Measurements from ENCODE around the gene COL23A1.

COL23A1 gene

GRCh38 chr5:178386336-178386931 lies 203.8 kb downstream of the COL23A1 start:
- Mint-ChIP-seq H3K4me3 (no peak overlapping the region), H3K27me3 (ENCODE audit: low read depth) (peaks cover 15% of the 10 kb centered on the region), H3K9me3 (no peaks in the 10 kb centered on the region), H3K4me1 (peaks cover 87% of the 10 kb centered on the region), H3K27ac (peak overlapping the region in 2 of 3 experiments; percentile 62 to 65), H3K36me3 (ENCODE audit: low read depth) (no peaks in the 10 kb centered on the region)
- TF ChIP-seq CTCF (IDR thresholded peaks at IDR 0.05; ENCODE audit: unreplicated experiment in 3 of 3): no peak

- no peaks in the 10 kb centered on the region for H3K9me3 Mint-ChIP-seq
- H3K27me3 Mint-ChIP-seq (ENCODE audit: low read depth): peaks cover 15% of the 10 kb centered on the region
Observed at GRCh38 chr5:178385496-178385890, 204.7 kb downstream of the COL23A1 start.

GRCh38 chr5:178384816-178385495 lies 205.2 kb downstream of the COL23A1 start:
- H3K27me3 Mint-ChIP-seq (ENCODE audit: low read depth): peaks cover 15% of the 10 kb centered on the region
- no peak overlapping the region for H3K4me3 Mint-ChIP-seq
- H3K27ac Mint-ChIP-seq: peak overlapping the region in 2 of 3 experiments; percentile 37 to 65
- H3K36me3 Mint-ChIP-seq (ENCODE audit: low read depth): no peaks in the 10 kb centered on the region
- H3K4me1 Mint-ChIP-seq: peaks cover 85% of the 10 kb centered on the region
- no peaks in the 10 kb centered on the region for H3K9me3 Mint-ChIP-seq
- no peak for TF ChIP-seq CTCF (IDR thresholded peaks at IDR 0.05; ENCODE audit: unreplicated experiment in 3 of 3)

More at GRCh38 chr5:178385496-178385890, 204.7 kb downstream of the COL23A1 start:
- Mint-ChIP-seq H3K4me1 (peaks cover 85% of the 10 kb centered on the region), H3K36me3 (ENCODE audit: low read depth) (no peaks in the 10 kb centered on the region), H3K27ac (peak overlapping the region in 2 of 3 experiments; percentile 65 to 76), H3K4me3 (no peak overlapping the region)
- no peak for TF ChIP-seq CTCF (IDR thresholded peaks at IDR 0.05; ENCODE audit: unreplicated experiment in 3 of 3)

GRCh38 chr5:178383919-178384815 lies 206.0 kb downstream of the COL23A1 start:
- Mint-ChIP-seq H3K36me3 (ENCODE audit: low read depth) (no peaks in the 10 kb centered on the region), H3K4me3 (peak overlapping the region in 2 of 3 experiments; percentile 33 to 51), H3K27ac (peak overlapping the region; percentile 22 to 65 (median 57)), H3K27me3 (ENCODE audit: low read depth) (peaks cover 15% of the 10 kb centered on the region), H3K4me1 (peaks cover 83% of the 10 kb centered on the region), H3K9me3 (no peaks in the 10 kb centered on the region)
- no peak for TF ChIP-seq CTCF (IDR thresholded peaks at IDR 0.05; ENCODE audit: unreplicated experiment in 3 of 3)

GRCh38 chr5:178383301-178383918 lies 206.8 kb downstream of the COL23A1 start:
- H3K4me3 Mint-ChIP-seq: peak overlapping the region in 2 of 3 experiments; percentile 33 to 51
- peaks cover 85% of the 10 kb centered on the region for H3K4me1 Mint-ChIP-seq
- H3K9me3 Mint-ChIP-seq: no peaks in the 10 kb centered on the region
- H3K27ac Mint-ChIP-seq: peak overlapping the region; percentile 22 to 59 (median 57)
- no peaks in the 10 kb centered on the region for H3K36me3 Mint-ChIP-seq (ENCODE audit: low read depth)
- peaks cover 13% of the 10 kb centered on the region for H3K27me3 Mint-ChIP-seq (ENCODE audit: low read depth)
- TF ChIP-seq CTCF (IDR thresholded peaks at IDR 0.05; ENCODE audit: unreplicated experiment in 3 of 3): no peak

Measured in nephron (organoid).